Right lobe of liver (tissue), 6 donors: ENCODE results near the gene DUOXA2. TPM values are rescaled to one million over a fixed set of nuclear protein-coding genes. Genes with fewer than 3 reads are reported as not detected.

Experiments used
- ATAC-seq, 4 donors: fragments of 200-7000 bp; cut with Tn5 transposase; one replicate each; pipeline ENCODE4 v1.9.1; 2020; ENCODE audit warnings: mild to moderate bottlenecking in 4 of 4, moderate library complexity in 4 of 4
- DNase-seq, 3 donors: peaks; one replicate each; pipeline ENCODE4 v3.0.0-alpha.2; 2020
- H3K27ac ChIP-seq, 3 donors: fragments of 200-600 bp; one replicate each; pipeline ENCODE4 v1.8.0; 2022
- H3K27me3 ChIP-seq, 2 donors: fragments of 200-600 bp; one replicate each; pipeline ENCODE4 v1.8.0; 2022
- H3K36me3 ChIP-seq, 4 donors: fragments of 200-600 bp; sonication (generic) in 1 of 4; one replicate each; pipeline versions ENCODE4 v1.5.1 to v1.8.0; 2017 to 2022; ENCODE audit warnings: control low read depth in 1 of 4
- H3K4me1 ChIP-seq, 4 donors: fragments of 200-600 bp; sonication (generic) in 1 of 4; one replicate each; pipeline versions ENCODE4 v1.5.1 to v1.8.0; 2017 to 2022; ENCODE audit warnings: control low read depth in 1 of 4
- H3K4me3 ChIP-seq, 3 donors: fragments of 200-600 bp; one replicate each; pipeline ENCODE4 v1.8.0; 2022
- H3K9me3 ChIP-seq, 4 donors: fragments of 200-600 bp; sonication (generic) in 1 of 4; one replicate each; pipeline versions ENCODE4 v1.5.1 to v1.8.0; 2017 to 2022; ENCODE audit warnings: control low read depth in 1 of 4
- CTCF ChIP-seq, 4 donors: fragments of 200-600 bp in 3 of 4; fragments of 450-650 bp in 1 of 4; IDR thresholded peaks; one replicate each; pipeline versions ENCODE4 v1.5.1 to v1.8.0; 2016 to 2022; ENCODE audit warnings: antibody characterized with exemption in 4 of 4, mild to moderate bottlenecking in 2 of 4
- POLR2A ChIP-seq: fragments of 450-650 bp; IDR thresholded peaks from one replicate; pipeline ENCODE4 v1.6.1; 2017; ENCODE audit warnings: antibody characterized with exemption, mild to moderate bottlenecking
- WGBS: methylation state at CpG from one replicate; pipeline ENCODE4 v1.1.6; 2018; ENCODE audit warnings: low coverage, low lambda C conversion rate; ENCODE audit not compliant: insufficient coverage; ENCODE audit errors: missing lambda C conversion rate; 5-methylcytosine and 5-hydroxymethylcytosine counted together
- intact Hi-C, 2 donors: fragments of 100-400 bp; cut with DNase I; formaldehyde crosslinking; loops; one replicate each; pipeline versions ENCODE4 v1.11.2 to v1.14.1; 2022
- total RNA-seq, 6 experiments: library from RNA; depleted of rRNA in 2 of 6; stranded (reverse); fragments of >200 nt in 2 of 6; fragmentation: NEBNext Ultra II Directional in 3 of 6; extraction: Animal tissue kit (Norgen Biotek cat#: 25700) in 3 of 6; gene quantifications; one replicate each; pipeline versions ENCODE4 v1.1.0 to v1.2.4, GENCODE V29; 2016 to 2023
- donor health status: DM: no; HTN: yes; CAD: no.
- donor health status: DM: no; HTN: no; CAD: no.
- donor health status: DM: no; HTN: no; CAD: no.
- donor health status: DM: no; HTN: yes; CAD: no.
- donor health status: DM: no; HTN: yes; CAD: no.

The DUOXA2 gene
- total RNA-seq, 6 experiments from 2014 or later, result 1.4 TPM; not detected in 5

- no peaks in the 10 kb centered on the region for H3K27me3 ChIP-seq
- no peaks in the 10 kb centered on the region for H3K36me3 ChIP-seq
- intact Hi-C loops, result no loop called here
- H3K27ac ChIP-seq, result no peak overlapping the region
- no peak overlapping the region for H3K4me3 ChIP-seq
- ATAC-seq, result no peak
- no peaks in the 10 kb centered on the region for H3K4me1 ChIP-seq
- H3K9me3 ChIP-seq, result no peaks in the 10 kb centered on the region
- DNase-seq, result no peak
- WGBS, result 84% methylated on average over 5 of the region's 7 CpGs
- no peak for TF ChIP-seq CTCF (IDR thresholded peaks at IDR 0.05)
- no peak for TF ChIP-seq POLR2A
These were observed 28.9 kb downstream of the DUOXA2 start for GRCh38 chr15:45143056-45143455.

- no peaks in the 10 kb centered on the region for H3K36me3 ChIP-seq
- H3K9me3 ChIP-seq, result no peaks in the 10 kb centered on the region
- no peaks in the 10 kb centered on the region for H3K4me1 ChIP-seq
- intact Hi-C loops, result no loop called here
- H3K27me3 ChIP-seq, result no peaks in the 10 kb centered on the region
- TF ChIP-seq CTCF (IDR thresholded peaks at IDR 0.05) (no peak), POLR2A (no peak)
- ATAC-seq, result no peak
- H3K27ac ChIP-seq, result no peak overlapping the region
- WGBS, result 80% methylated on average over 1 of the region's 11 CpGs
- no peak for DNase-seq
- no peak overlapping the region for H3K4me3 ChIP-seq
These were observed 29.8 kb downstream of the DUOXA2 start for GRCh38 chr15:45143946-45144345.

GRCh38 chr15:45144775-45145174 lies 30.6 kb downstream of the DUOXA2 start:
- H3K27me3 ChIP-seq, result no peaks in the 10 kb centered on the region
- H3K36me3 ChIP-seq, result no peaks in the 10 kb centered on the region
- H3K4me1 ChIP-seq, result no peaks in the 10 kb centered on the region
- intact Hi-C loops, result no loop called here
- no peak overlapping the region for H3K27ac ChIP-seq
- ATAC-seq (no peak), DNase-seq (no peak)
- TF ChIP-seq POLR2A (no peak), CTCF (IDR thresholded peaks at IDR 0.05) (no peak)
- WGBS, result 43% methylated on average over 1 of the region's 9 CpGs
- H3K4me3 ChIP-seq, result no peak overlapping the region
- no peaks in the 10 kb centered on the region for H3K9me3 ChIP-seq

GRCh38 chr15:45146405-45146804 lies 32.3 kb downstream of the DUOXA2 start:
- ATAC-seq, result peak in 1 of 4 donors; percentile 78

More at GRCh38 chr15:45146405-45146804, 32.3 kb downstream of the DUOXA2 start:
- H3K36me3 ChIP-seq, result no peaks in the 10 kb centered on the region
- no peak overlapping the region for H3K4me3 ChIP-seq
- H3K27me3 ChIP-seq, result no peaks in the 10 kb centered on the region
- no peaks in the 10 kb centered on the region for H3K9me3 ChIP-seq
- H3K4me1 ChIP-seq, result no peaks in the 10 kb centered on the region
- no peak for DNase-seq
- TF ChIP-seq CTCF (IDR thresholded peaks at IDR 0.05) (no peak), POLR2A (no peak)
- no peak overlapping the region for H3K27ac ChIP-seq
- WGBS, result 60% methylated on average over 4 of the region's 4 CpGs
- intact Hi-C loops, result no loop called here
